Neural cell (in vitro differentiated cells): Measurements from ENCODE around the gene SUMO3.

Experiments used
- EP300 ChIP-seq: fragments of 450-650 bp; conservative IDR thresholded peaks from 2 replicates; pipeline ENCODE4 v1.6.1; 2014; ENCODE audit warnings: antibody characterized with exemption, mild to moderate bottlenecking, moderate library complexity; ENCODE audit not compliant: poor library complexity, severe bottlenecking
- EZH2 ChIP-seq: fragments of 200-600, 300-800 bp; shearing (Covaris generic), sonication (generic); IDR thresholded peaks from 2 replicates; pipeline ENCODE4 v1.6.1; 2014; ENCODE audit warnings: antibody characterized with exemption, low read length, borderline replicate concordance, mild to moderate bottlenecking; ENCODE audit not compliant: insufficient read depth, poor library complexity, severe bottlenecking
- MXI1 ChIP-seq: fragments of 450-650 bp; conservative IDR thresholded peaks from 2 replicates; pipeline ENCODE4 v1.6.1; 2014; ENCODE audit warnings: antibody characterized with exemption, mild to moderate bottlenecking; ENCODE audit not compliant: poor library complexity, severe bottlenecking
- POLR2AphosphoS5 ChIP-seq: IDR thresholded peaks from 2 replicates; pipeline ENCODE4 v1.6.1; 2012
- REST ChIP-seq: IDR thresholded peaks from 2 replicates; pipeline ENCODE4 v1.6.1; 2012; ENCODE audit warnings: borderline replicate concordance
- SMC3 ChIP-seq: fragments of 450-650 bp; conservative IDR thresholded peaks from 2 replicates; pipeline ENCODE4 v1.6.1; 2014; ENCODE audit warnings: antibody characterized with exemption, mild to moderate bottlenecking, moderate library complexity; ENCODE audit not compliant: poor library complexity
- TAF1 ChIP-seq: IDR thresholded peaks from 2 replicates; pipeline ENCODE4 v1.6.1; 2012; ENCODE audit warnings: low read depth
- TF ChIP-seq, protein P1 (sequence below): fragments of 450-650 bp; IDR thresholded peaks from 2 replicates; pipeline ENCODE4 v1.5.1; 2014; ENCODE audit warnings: antibody characterized with exemption, mild to moderate bottlenecking, moderate library complexity; ENCODE audit not compliant: poor library complexity, severe bottlenecking

GRCh38 chr21:44773291-44773932 is 44.5 kb downstream of the SUMO3 start:
- no peak for TF ChIP-seq POLR2AphosphoS5
- TF ChIP-seq, protein P1, sequence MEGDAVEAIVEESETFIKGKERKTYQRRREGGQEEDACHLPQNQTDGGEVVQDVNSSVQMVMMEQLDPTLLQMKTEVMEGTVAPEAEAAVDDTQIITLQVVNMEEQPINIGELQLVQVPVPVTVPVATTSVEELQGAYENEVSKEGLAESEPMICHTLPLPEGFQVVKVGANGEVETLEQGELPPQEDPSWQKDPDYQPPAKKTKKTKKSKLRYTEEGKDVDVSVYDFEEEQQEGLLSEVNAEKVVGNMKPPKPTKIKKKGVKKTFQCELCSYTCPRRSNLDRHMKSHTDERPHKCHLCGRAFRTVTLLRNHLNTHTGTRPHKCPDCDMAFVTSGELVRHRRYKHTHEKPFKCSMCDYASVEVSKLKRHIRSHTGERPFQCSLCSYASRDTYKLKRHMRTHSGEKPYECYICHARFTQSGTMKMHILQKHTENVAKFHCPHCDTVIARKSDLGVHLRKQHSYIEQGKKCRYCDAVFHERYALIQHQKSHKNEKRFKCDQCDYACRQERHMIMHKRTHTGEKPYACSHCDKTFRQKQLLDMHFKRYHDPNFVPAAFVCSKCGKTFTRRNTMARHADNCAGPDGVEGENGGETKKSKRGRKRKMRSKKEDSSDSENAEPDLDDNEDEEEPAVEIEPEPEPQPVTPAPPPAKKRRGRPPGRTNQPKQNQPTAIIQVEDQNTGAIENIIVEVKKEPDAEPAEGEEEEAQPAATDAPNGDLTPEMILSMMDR: no peak
- TF ChIP-seq SMC3: no peak
- TF ChIP-seq EZH2: no peak
- TF ChIP-seq TAF1: no peak
- TF ChIP-seq MXI1: no peak
- no peak for TF ChIP-seq EP300
- no peak for TF ChIP-seq REST
